ENCODE results near the gene ABCC8. TPM values are rescaled to one million over a fixed set of nuclear protein-coding genes. Genes with fewer than 3 reads are reported as not detected.

ABCC8 gene
- polyA plus RNA-seq, 1 experiment: not detected

GRCh38 chr11:17423533-17424310 is 52.9 kb downstream of the ABCC8 start:
- no peak for TF ChIP-seq CTCF (IDR thresholded peaks at IDR 0.05; ENCODE audit: low read depth, low read length)
- ChIA-PET CTCF (no interaction called here), POLR2A (no interaction called here)

GRCh38 chr11:17421781-17422180 is 54.9 kb downstream of the ABCC8 start:
- no peaks in the 10 kb centered on the region for H3K9me3 ChIP-seq (ENCODE audit: control insufficient read depth, insufficient read depth, low read length)
- no peak for DNase-seq (ENCODE audit: low read depth, low spot score)
- no peak overlapping the region for H3K4me3 ChIP-seq (ENCODE audit: low read depth, low read length)
- POLR2A ChIA-PET: no interaction called here
- no peak for TF ChIP-seq CTCF (IDR thresholded peaks at IDR 0.05; ENCODE audit: low read depth, low read length)
- CTCF ChIA-PET: no interaction called here
- H3K27me3 ChIP-seq (ENCODE audit: control insufficient read depth, insufficient read depth, low read length): peaks cover 24% of the 10 kb centered on the region
- no peak overlapping the region for H3K27ac ChIP-seq (ENCODE audit: low read depth, low read length)

More at GRCh38 chr11:17423533-17424310, 52.9 kb downstream of the ABCC8 start:
- peaks cover 28% of the 10 kb centered on the region for H3K27me3 ChIP-seq (ENCODE audit: control insufficient read depth, insufficient read depth, low read length)
- H3K27ac ChIP-seq (ENCODE audit: low read depth, low read length): no peak overlapping the region
- no peak for DNase-seq (ENCODE audit: low read depth, low spot score)
- H3K9me3 ChIP-seq (ENCODE audit: control insufficient read depth, insufficient read depth, low read length): no peaks in the 10 kb centered on the region
- H3K4me3 ChIP-seq (ENCODE audit: low read depth, low read length): no peak overlapping the region

GRCh38 chr11:17418444-17419081 is 58.1 kb downstream of the ABCC8 start:
- no peak for DNase-seq (ENCODE audit: low read depth, low spot score)
- Histone ChIP-seq H3K27me3 (ENCODE audit: control insufficient read depth, insufficient read depth, low read length) (peaks cover 29% of the 10 kb centered on the region), H3K4me3 (ENCODE audit: low read depth, low read length) (no peak overlapping the region), H3K27ac (ENCODE audit: low read depth, low read length) (no peak overlapping the region), H3K9me3 (ENCODE audit: control insufficient read depth, insufficient read depth, low read length) (no peaks in the 10 kb centered on the region)
- ChIA-PET CTCF (no interaction called here), POLR2A (no interaction called here)
- no peak for TF ChIP-seq CTCF (IDR thresholded peaks at IDR 0.05; ENCODE audit: low read depth, low read length)

GRCh38 chr11:17416492-17416891 is 60.2 kb downstream of the ABCC8 start:
- H3K4me3 ChIP-seq (ENCODE audit: low read depth, low read length): no peak overlapping the region
- no peak for DNase-seq (ENCODE audit: low read depth, low spot score)
- no peak for TF ChIP-seq CTCF (IDR thresholded peaks at IDR 0.05; ENCODE audit: low read depth, low read length)
- no peaks in the 10 kb centered on the region for H3K9me3 ChIP-seq (ENCODE audit: control insufficient read depth, insufficient read depth, low read length)
- CTCF ChIA-PET: no interaction called here
- peaks cover 23% of the 10 kb centered on the region for H3K27me3 ChIP-seq (ENCODE audit: control insufficient read depth, insufficient read depth, low read length)
- no peak overlapping the region for H3K27ac ChIP-seq (ENCODE audit: low read depth, low read length)
- POLR2A ChIA-PET: no interaction called here

GRCh38 chr11:17415523-17416104 is 61.0 kb downstream of the ABCC8 start:
- TF ChIP-seq CTCF (IDR thresholded peaks at IDR 0.05; ENCODE audit: low read depth, low read length): no peak
- no peaks in the 10 kb centered on the region for H3K9me3 ChIP-seq (ENCODE audit: control insufficient read depth, insufficient read depth, low read length)
- ChIA-PET POLR2A (interaction anchor here (0.5 kb wide), 1 partner anchor 52 kb away, joined by 5 read pairs; no protein-coding TSS in a partner anchor), CTCF (no interaction called here)
- H3K27ac ChIP-seq (ENCODE audit: low read depth, low read length): no peak overlapping the region
- no peak for DNase-seq (ENCODE audit: low read depth, low spot score)
- peaks cover 19% of the 10 kb centered on the region for H3K27me3 ChIP-seq (ENCODE audit: control insufficient read depth, insufficient read depth, low read length)
- no peak overlapping the region for H3K4me3 ChIP-seq (ENCODE audit: low read depth, low read length)

Measured in AG04450 (cell line).